Osteocyte (in vitro differentiated cells): Measurements from ENCODE around the gene GNG4. TPM values are rescaled to one million over a fixed set of nuclear protein-coding genes. Genes with fewer than 3 reads are reported as not detected.
A peak's percentile ranks its signal among the peaks of the same experiment; 100 is the strongest.

Experiments used
- DNase-seq: peaks from one replicate; pipeline ENCODE4 v3.0.0; 2021; ENCODE audit warnings: mixed read lengths; ENCODE audit not compliant: unreplicated experiment; ENCODE audit errors: extremely low spot score
- H3K27ac Mint-ChIP-seq: one replicate; pipeline ENCODE4 v1.8.0; 2021; ENCODE audit warnings: mild to moderate bottlenecking, mixed read lengths; ENCODE audit not compliant: unreplicated experiment
- H3K27me3 Mint-ChIP-seq: one replicate; pipeline ENCODE4 v1.8.0; 2021; ENCODE audit warnings: mixed read lengths; ENCODE audit not compliant: unreplicated experiment
- H3K36me3 Mint-ChIP-seq: one replicate; pipeline ENCODE4 v1.8.0; 2021; ENCODE audit warnings: mixed read lengths; ENCODE audit not compliant: unreplicated experiment
- H3K4me1 Mint-ChIP-seq: one replicate; pipeline ENCODE4 v1.8.0; 2021; ENCODE audit warnings: mixed read lengths; ENCODE audit not compliant: unreplicated experiment
- H3K4me3 Mint-ChIP-seq: one replicate; pipeline ENCODE4 v1.8.0; 2021; ENCODE audit warnings: mild to moderate bottlenecking, moderate library complexity, mixed read lengths; ENCODE audit not compliant: unreplicated experiment
- H3K9me3 Mint-ChIP-seq: one replicate; pipeline ENCODE4 v1.8.0; 2021; ENCODE audit warnings: mixed read lengths; ENCODE audit not compliant: unreplicated experiment
- total RNA-seq: library from RNA; stranded (reverse); gene quantifications from 2 replicates; pipeline ENCODE4 v1.2.1, GENCODE V29; 2021
- TF ChIP-seq, protein P1 (sequence below): fragments of 200-600 bp; sonication (generic); IDR thresholded peaks from 2 replicates; pipeline ENCODE4 v1.5.0; 2021; ENCODE audit warnings: antibody characterized with exemption, mild to moderate bottlenecking, moderate library complexity

The GNG4 gene
- total RNA-seq, 1 donor from 2014 or later, result 0.83 TPM

DNA sequence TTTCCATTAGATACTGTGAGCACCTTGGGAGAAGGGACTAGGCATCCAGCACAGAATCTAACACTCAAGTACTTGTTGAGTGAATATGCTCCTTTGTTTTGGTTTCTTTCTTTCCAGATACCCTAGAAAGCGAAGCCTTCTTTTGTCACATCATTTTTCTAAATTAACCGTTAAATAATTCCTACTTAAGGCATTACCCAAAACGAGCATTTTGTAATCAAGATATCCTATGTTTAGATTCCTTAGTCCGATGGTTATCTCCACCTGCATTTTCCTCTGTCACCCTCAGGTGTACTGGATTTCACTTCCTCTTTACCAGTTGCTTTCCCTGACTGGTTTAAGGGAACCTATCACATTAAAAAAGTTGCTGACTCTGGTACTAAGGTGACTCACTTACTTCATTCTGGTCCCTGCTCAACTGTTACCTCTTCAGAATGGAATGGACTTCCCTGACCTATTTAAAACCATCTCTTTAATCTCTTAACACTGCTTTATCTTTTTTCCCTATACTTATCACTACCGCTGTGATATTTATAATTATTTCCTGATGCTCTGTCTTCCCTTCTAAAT is 148.5 kb downstream of the GNG4 start:
- Mint-ChIP-seq H3K9me3 (no peaks in the 10 kb centered on the region), H3K27me3 (no peaks in the 10 kb centered on the region), H3K36me3 (peaks cover 3% of the 10 kb centered on the region), H3K4me1 (peaks cover 20% of the 10 kb centered on the region), H3K4me3 (no peak overlapping the region), H3K27ac (peak overlapping the region; percentile 66)
- no peak for DNase-seq
- TF ChIP-seq, protein P1, sequence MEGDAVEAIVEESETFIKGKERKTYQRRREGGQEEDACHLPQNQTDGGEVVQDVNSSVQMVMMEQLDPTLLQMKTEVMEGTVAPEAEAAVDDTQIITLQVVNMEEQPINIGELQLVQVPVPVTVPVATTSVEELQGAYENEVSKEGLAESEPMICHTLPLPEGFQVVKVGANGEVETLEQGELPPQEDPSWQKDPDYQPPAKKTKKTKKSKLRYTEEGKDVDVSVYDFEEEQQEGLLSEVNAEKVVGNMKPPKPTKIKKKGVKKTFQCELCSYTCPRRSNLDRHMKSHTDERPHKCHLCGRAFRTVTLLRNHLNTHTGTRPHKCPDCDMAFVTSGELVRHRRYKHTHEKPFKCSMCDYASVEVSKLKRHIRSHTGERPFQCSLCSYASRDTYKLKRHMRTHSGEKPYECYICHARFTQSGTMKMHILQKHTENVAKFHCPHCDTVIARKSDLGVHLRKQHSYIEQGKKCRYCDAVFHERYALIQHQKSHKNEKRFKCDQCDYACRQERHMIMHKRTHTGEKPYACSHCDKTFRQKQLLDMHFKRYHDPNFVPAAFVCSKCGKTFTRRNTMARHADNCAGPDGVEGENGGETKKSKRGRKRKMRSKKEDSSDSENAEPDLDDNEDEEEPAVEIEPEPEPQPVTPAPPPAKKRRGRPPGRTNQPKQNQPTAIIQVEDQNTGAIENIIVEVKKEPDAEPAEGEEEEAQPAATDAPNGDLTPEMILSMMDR, result no peak

Other genes with a start within 250 kb of the GNG4 start
- 31.3 and 37.3 TPM in 2 replicates for gene B3GALNT2, start 145.3 kb downstream of the GNG4 start, total RNA-seq
- 21.7 and 23.0 TPM in 2 replicates for gene LYST, start 217.1 kb upstream of the GNG4 start, total RNA-seq